Neuronal stem cell (in vitro differentiated cells): Measurements from ENCODE around the gene AHDC1.
A peak's percentile ranks its signal among the peaks of the same experiment; 100 is the strongest.

ENCODE experiments used
- DNase-seq: peaks from one replicate; pipeline ENCODE4 v3.0.0-alpha.2; 2013; ENCODE audit warnings: low spot score
- H2AFZ ChIP-seq: one replicate; pipeline ENCODE4 v1.6.1; 2013; ENCODE audit warnings: mild to moderate bottlenecking, low read length, inconsistent platforms
- H2AK5ac ChIP-seq: 2 replicates; pipeline ENCODE4 v1.6.1; 2013; ENCODE audit warnings: low read depth, mild to moderate bottlenecking, inconsistent platforms, low read length, moderate library complexity, mixed read lengths
- H2BK120ac ChIP-seq: 2 replicates; pipeline ENCODE4 v1.6.1; 2013; ENCODE audit warnings: low read depth, mild to moderate bottlenecking, inconsistent platforms, low read length, moderate library complexity, mixed read lengths
- H2BK12ac ChIP-seq: one replicate; pipeline ENCODE4 v1.6.1; 2013; ENCODE audit warnings: low read length, inconsistent platforms
- H2BK15ac ChIP-seq: 2 replicates; pipeline ENCODE4 v1.6.1; 2013; ENCODE audit warnings: mild to moderate bottlenecking, low read length, inconsistent platforms, mixed read lengths
- H2BK5ac ChIP-seq: one replicate; pipeline ENCODE4 v1.6.1; 2013; ENCODE audit warnings: inconsistent platforms, mild to moderate bottlenecking, low read length, moderate library complexity
- H3K14ac ChIP-seq: one replicate; pipeline ENCODE4 v1.6.1; 2013; ENCODE audit warnings: low read length, inconsistent platforms
- H3K18ac ChIP-seq: 2 replicates; pipeline ENCODE4 v1.6.1; 2013; ENCODE audit warnings: low read length, inconsistent platforms
- H3K23ac ChIP-seq: 2 replicates; pipeline ENCODE4 v1.6.1; 2013; ENCODE audit warnings: low read depth, mild to moderate bottlenecking, mixed read lengths, low read length, inconsistent platforms; ENCODE audit not compliant: poor library complexity
- H3K27ac ChIP-seq: replicated peaks from 3 replicates; pipeline ENCODE4 v1.5.1; 2013; ENCODE audit warnings: low read length, inconsistent platforms
- H3K27me3 ChIP-seq, 3 experiments: 2 replicates each; pipeline ENCODE4 v1.6.1; 2013; ENCODE audit warnings: low read length in 3 of 3, mild to moderate bottlenecking in 2 of 3, inconsistent platforms in 1 of 3, low read depth in 1 of 3, mixed read lengths in 1 of 3, moderate library complexity in 1 of 3; ENCODE audit not compliant: control insufficient read depth in 3 of 3, insufficient read depth in 3 of 3
- H3K36me3 ChIP-seq, 2 donors: replicated peaks in 1 of 2; 2 replicates each; pipeline ENCODE4 v1.6.1; 2013; ENCODE audit warnings: low read length in 2 of 2; ENCODE audit not compliant: control insufficient read depth in 2 of 2, insufficient read depth in 2 of 2
- H3K4ac ChIP-seq: 2 replicates; pipeline ENCODE4 v1.6.1; 2013; ENCODE audit warnings: inconsistent platforms, mild to moderate bottlenecking, low read length, moderate library complexity
- H3K4me1 ChIP-seq, 2 donors: 1 replicate in 1 of 2; 2 replicates in 1 of 2; pipeline ENCODE4 v1.6.1; 2013; ENCODE audit warnings: low read length in 2 of 2, low read depth in 1 of 2; ENCODE audit not compliant: control insufficient read depth in 2 of 2, insufficient read depth in 1 of 2
- H3K4me2 ChIP-seq: one replicate; pipeline ENCODE4 v1.6.1; 2013; ENCODE audit warnings: mild to moderate bottlenecking, low read length, inconsistent platforms; ENCODE audit not compliant: insufficient read depth, poor library complexity, severe bottlenecking
- H3K4me3 ChIP-seq, 2 donors: 2 replicates each; pipeline ENCODE4 v1.5.1; 2013; ENCODE audit warnings: low read length in 2 of 2, mild to moderate bottlenecking in 2 of 2, inconsistent platforms in 1 of 2, moderate library complexity in 1 of 2
- H3K79me1 ChIP-seq: one replicate; pipeline ENCODE4 v1.6.1; 2013; ENCODE audit warnings: low read depth, mild to moderate bottlenecking, inconsistent platforms, low read length, moderate library complexity
- H3K9ac ChIP-seq: one replicate; pipeline ENCODE4 v1.6.1; 2013; ENCODE audit warnings: mild to moderate bottlenecking, low read depth, low read length, inconsistent platforms; ENCODE audit not compliant: poor library complexity
- H3K9me3 ChIP-seq, 2 donors: replicated peaks in 1 of 2; 2 replicates each; pipeline versions ENCODE3 to v1.6.1; 2013; ENCODE audit warnings: low read length in 2 of 2, mild to moderate bottlenecking in 2 of 2, inconsistent platforms in 1 of 2, low read depth in 1 of 2, mixed read lengths in 1 of 2, moderate library complexity in 1 of 2; ENCODE audit not compliant: control insufficient read depth in 2 of 2, insufficient read depth in 1 of 2
- H4K8ac ChIP-seq: one replicate; pipeline ENCODE4 v1.6.1; 2013; ENCODE audit warnings: low read depth, mild to moderate bottlenecking, inconsistent platforms, low read length, moderate library complexity
- H4K91ac ChIP-seq: one replicate; pipeline ENCODE4 v1.6.1; 2013; ENCODE audit warnings: low read length, low read depth, mild to moderate bottlenecking, inconsistent platforms; ENCODE audit not compliant: poor library complexity
- WGBS, 2 donors: extraction: QIAGEN DNeasy Blood & Tissue Kit; methylation state at CpG; one replicate each; pipeline ENCODE4 v1.1.7; 2013; ENCODE audit warnings: missing lambda C conversion rate in 2 of 2, mixed read lengths in 1 of 2; ENCODE audit not compliant: insufficient read length in 2 of 2, insufficient replicate concordance in 1 of 2; ENCODE audit errors: extremely low coverage in 2 of 2; 5-methylcytosine and 5-hydroxymethylcytosine counted together

AHDC1 gene

GRCh38 chr1:27548858-27549719 lies 54.9 kb downstream of the AHDC1 start:
- DNase-seq = no peak
- peak overlapping the region; percentile 48 for H4K8ac ChIP-seq
- no peaks in the 10 kb centered on the region for H3K9me3 ChIP-seq
- H2BK15ac ChIP-seq = no peak overlapping the region
- H3K18ac ChIP-seq = no peak overlapping the region
- no peak overlapping the region for H2AK5ac ChIP-seq
- peaks cover 63 to 98% of the 10 kb centered on the region in 2 donors for H3K36me3 ChIP-seq
- no peak overlapping the region for H3K27ac ChIP-seq
- H2AFZ ChIP-seq = no peak overlapping the region
- no peak overlapping the region for H3K14ac ChIP-seq
- H3K9ac ChIP-seq = no peak overlapping the region
- H4K91ac ChIP-seq = no peak overlapping the region
- peak overlapping the region; percentile 23 for H3K4ac ChIP-seq
- peaks cover 35% of the 10 kb centered on the region for H3K79me1 ChIP-seq
- no peaks in the 10 kb centered on the region for H3K27me3 ChIP-seq
- H2BK5ac ChIP-seq = no peak overlapping the region
- peak overlapping the region; percentile 43 for H3K23ac ChIP-seq
- no CpG with 5 or more reads among the region's 45 CpGs for WGBS, 2 donors
- no peaks in the 10 kb centered on the region for H3K4me1 ChIP-seq
- H2BK120ac ChIP-seq = no peak overlapping the region
- H3K4me2 ChIP-seq = no peak overlapping the region
- H3K4me3 ChIP-seq = no peak overlapping the region
- H2BK12ac ChIP-seq = no peak overlapping the region

- Histone ChIP-seq H3K9me3 (no peaks in the 10 kb centered on the region), H3K27me3 (no peaks in the 10 kb centered on the region), H3K18ac (no peak overlapping the region), H2BK15ac (no peak overlapping the region), H3K23ac (peak overlapping the region; percentile 43), H3K4me2 (no peak overlapping the region), H3K14ac (no peak overlapping the region), H3K4me1 (peaks cover 2 to 3% of the 10 kb centered on the region in 2 donors), H3K79me1 (peaks cover 35% of the 10 kb centered on the region), H3K4me3 (no peak overlapping the region), H3K4ac (no peak overlapping the region), H2AK5ac (no peak overlapping the region), H2BK5ac (no peak overlapping the region), H4K8ac (no peak overlapping the region), H2BK12ac (no peak overlapping the region), H3K9ac (peak overlapping the region; percentile 30), H2AFZ (no peak overlapping the region), H4K91ac (no peak overlapping the region), H3K27ac (no peak overlapping the region), H2BK120ac (no peak overlapping the region), H3K36me3 (peaks cover 62 to 98% of the 10 kb centered on the region in 2 donors)
- WGBS, 2 donors = no CpG with 5 or more reads among the region's 39 CpGs
- no peak for DNase-seq
These were observed 55.6 kb downstream of the AHDC1 start for GRCh38 chr1:27548136-27548853.

GRCh38 chr1:27547220-27548116 lies 56.5 kb downstream of the AHDC1 start:
- Histone ChIP-seq H2AK5ac (peak overlapping the region; percentile 58), H2AFZ (no peak overlapping the region), H2BK15ac (no peak overlapping the region), H2BK12ac (no peak overlapping the region), H3K27ac (no peak overlapping the region), H4K8ac (no peak overlapping the region), H2BK120ac (no peak overlapping the region), H3K23ac (peak overlapping the region; percentile 1), H3K4me1 (peaks cover 5 to 10% of the 10 kb centered on the region in 2 donors), H3K36me3 (peaks cover 58 to 95% of the 10 kb centered on the region in 2 donors), H4K91ac (no peak overlapping the region), H3K4me3 (no peak overlapping the region), H3K79me1 (peaks cover 35% of the 10 kb centered on the region), H3K9me3 (no peaks in the 10 kb centered on the region), H3K14ac (no peak overlapping the region), H2BK5ac (peak overlapping the region; percentile 39), H3K18ac (peak overlapping the region; percentile 45), H3K27me3 (no peaks in the 10 kb centered on the region), H3K4ac (no peak overlapping the region), H3K4me2 (no peak overlapping the region), H3K9ac (peak overlapping the region; percentile 30)
- no peak for DNase-seq
- WGBS, 2 donors = no CpG with 5 or more reads among the region's 44 CpGs
